Measurements from ENCODE around the gene NOC4L. TPM values are rescaled to one million over a fixed set of nuclear protein-coding genes. Genes with fewer than 3 reads are reported as not detected.

The NOC4L gene
- total and polyA plus RNA-seq, 2 of the 4 experiments (the other 2 are of a cell fraction): 5.2 to 13.4 TPM

GRCh38 chr12:132153501-132154340 lies 9.5 kb downstream of the NOC4L start:
- H2AFZ ChIP-seq (replicated peaks; ENCODE audit: low read length, poor library complexity): peak overlapping the region; percentile 40
- TF ChIP-seq ELK1 (IDR thresholded peaks at IDR 0.05; ENCODE audit: borderline replicate concordance, low read depth, low read length): no peak
- no peak for TF ChIP-seq CEBPB (IDR thresholded peaks at IDR 0.05; ENCODE audit: low read depth, low read length)
- no peak for TF ChIP-seq CHD1 (IDR thresholded peaks at IDR 0.05; ENCODE audit: low read depth, low read length)
- peak; percentile 87 for TF ChIP-seq SMC3 (IDR thresholded peaks at IDR 0.05; ENCODE audit: low read depth, low read length)
- no peak for TF ChIP-seq NFE2L2 (IDR thresholded peaks at IDR 0.05; ENCODE audit: low read depth, low read length)
- peak; percentile 67; the same call in 1 of the 2 replicates for TF ChIP-seq MAZ (IDR thresholded peaks at IDR 0.05; ENCODE audit: borderline replicate concordance, low read depth, low read length)
- TF ChIP-seq BHLHE40 (IDR thresholded peaks at IDR 0.05; ENCODE audit: low read depth, low read length): no peak
- peak; percentile 97 for TF ChIP-seq RAD21 (IDR thresholded peaks at IDR 0.05; ENCODE audit: low read length)
- peak; percentile 93 for TF ChIP-seq CTCF (conservative IDR thresholded peaks at IDR 0.05; ENCODE audit: low read depth, low read length)
- TF ChIP-seq MXI1 (IDR thresholded peaks at IDR 0.05; ENCODE audit: borderline replicate concordance, low read depth, low read length): no peak
- TF ChIP-seq, protein P1, sequence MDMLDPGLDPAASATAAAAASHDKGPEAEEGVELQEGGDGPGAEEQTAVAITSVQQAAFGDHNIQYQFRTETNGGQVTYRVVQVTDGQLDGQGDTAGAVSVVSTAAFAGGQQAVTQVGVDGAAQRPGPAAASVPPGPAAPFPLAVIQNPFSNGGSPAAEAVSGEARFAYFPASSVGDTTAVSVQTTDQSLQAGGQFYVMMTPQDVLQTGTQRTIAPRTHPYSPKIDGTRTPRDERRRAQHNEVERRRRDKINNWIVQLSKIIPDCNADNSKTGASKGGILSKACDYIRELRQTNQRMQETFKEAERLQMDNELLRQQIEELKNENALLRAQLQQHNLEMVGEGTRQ (IDR thresholded peaks at IDR 0.05; ENCODE audit: low read depth, low read length): no peak
- TF ChIP-seq FOS (IDR thresholded peaks at IDR 0.05; ENCODE audit: low read depth, low read length): no peak
- TF ChIP-seq RFX5 (IDR thresholded peaks at IDR 0.05; ENCODE audit: low read depth, low read length): no peak

More at GRCh38 chr12:132153501-132154340, 9.5 kb downstream of the NOC4L start:
- Histone ChIP-seq H3K36me3 (ENCODE audit: control insufficient read depth, insufficient read depth, low read length) (peaks cover 20% of the 10 kb centered on the region), H2BK20ac (ENCODE audit: low read depth, low read length) (no peak overlapping the region), H3K4me3 (ENCODE audit: insufficient read depth, low read depth, low read length) (no peak overlapping the region), H2AK9ac (replicated peaks; ENCODE audit: low read depth, low read length, poor library complexity) (peak overlapping the region; percentile 58), H3K9me1 (ENCODE audit: insufficient read depth, low read length) (peaks cover 16% of the 10 kb centered on the region; the same call in 1 of the 2 replicates), H4K8ac (ENCODE audit: low read depth in 2 of 2, low read length in 2 of 2) (no peak overlapping the region), H3K4ac (ENCODE audit: low read depth, low read length) (no peak overlapping the region), H4K20me1 (ENCODE audit: insufficient read depth, low read length) (peaks cover 18% of the 10 kb centered on the region), H3K27ac (ENCODE audit: insufficient read depth, low read length) (no peak overlapping the region), H3K18ac (ENCODE audit: low read depth, low read length) (no peak overlapping the region), H2BK5ac (ENCODE audit: low read depth, low read length, poor library complexity, severe bottlenecking) (no peak overlapping the region), H3K9ac (ENCODE audit: low read depth, low read length) (no peak overlapping the region), H3K23ac (ENCODE audit: low read depth, low read length) (no peak overlapping the region), H3K4me1 (ENCODE audit: control insufficient read depth, insufficient read depth, low read length) (no peaks in the 10 kb centered on the region), H2BK120ac (ENCODE audit: low read depth, low read length) (no peak overlapping the region), H2AK5ac (ENCODE audit: low read depth, low read length) (no peak overlapping the region), H3K9me3 (ENCODE audit: control insufficient read depth, insufficient read depth, low read length) (no peaks in the 10 kb centered on the region), H2BK15ac (ENCODE audit: low read depth, low read length) (no peak overlapping the region), H3K56ac (ENCODE audit: extremely low read depth, insufficient read depth, low read length) (no peak overlapping the region), H3K27me3 (ENCODE audit: control insufficient read depth, insufficient read depth, low read length) (no peaks in the 10 kb centered on the region), H3K14ac (replicated peaks; ENCODE audit: low read depth, low read length) (no peak overlapping the region), H3K4me2 (ENCODE audit: low read depth, low read length) (no peak overlapping the region; the same call in 1 of the 2 replicates), H4K91ac (ENCODE audit: insufficient read depth, low read depth, low read length) (no peak overlapping the region), H4K5ac (ENCODE audit: low read depth, low read length) (no peak overlapping the region), H3K79me1 (ENCODE audit: low read depth in 1 of 2, low read length in 2 of 2) (no peaks in the 10 kb centered on the region)
- dilution Hi-C loops (cut with HindIII; ENCODE audit: low sequenced_read_pairs, unreplicated experiment): no loop called here
- ATAC-seq (ENCODE audit: low read depth) (peak; percentile 99), DNase-seq (peak; percentile 61)
- no TSS peak for BruUV-seq (replicated peaks)
- ChIA-PET POLR2A (ENCODE audit: unreplicated experiment) (no interaction called here), CTCF (interaction anchor here (0.7 to 1.3 kb wide), 5 partner anchors 9 to 463 kb away, joined by 3 to 5 read pairs (median 5); no protein-coding TSS in a partner anchor)
- in situ Hi-C loops (cut with MboI; ENCODE audit: low sequenced_read_pairs): loop anchor here (5.0 kb wide), 1 partner anchor 264 kb away; no protein-coding TSS in a partner anchor
- WGBS, 2 experiments (ENCODE audit: extremely low coverage in 2 of 2, insufficient read length in 1 of 2): 38% methylated on average over 29 of the region's 41 CpGs; no CpG with 5 or more reads in 1 of the 2 experiments
- intact Hi-C loops (cut with micrococcal nuclease): loop anchor here (1.0 to 5.0 kb wide), 4 partner anchors 66 to 464 kb away; partner anchors contain the start of gene P2RX2
